Activated CD4-positive, alpha-beta T cell treated with anti-CD3 and anti-CD28 coated beads for 36 hours (primary cell): ENCODE measurements around the gene INPP5J. TPM values are rescaled to one million over a fixed set of nuclear protein-coding genes. Genes with fewer than 3 reads are reported as not detected.

Experiments used
- ATAC-seq: fragments of 200-7000 bp; cut with Tn5 transposase; one replicate; pipeline ENCODE4 v1.10.0; 2021; ENCODE audit warnings: mild to moderate bottlenecking, moderate library complexity
- CTCF ChIA-PET: fragments of 350-600 bp; sonication (Branson Sonifier 250); formaldehyde crosslinking; loops from one replicate; lab custom pipeline; 2021; ENCODE audit warnings: antibody characterized with exemption; lab: Charles Lee
- POLR2A ChIA-PET: fragments of 350-600 bp; sonication (Branson Sonifier 250); formaldehyde crosslinking; loops from one replicate; lab custom pipeline; 2021; ENCODE audit warnings: antibody characterized with exemption, inconsistent platforms; lab: Charles Lee
- DNase-seq: peaks from one replicate; pipeline ENCODE4 v3.0.0-alpha.2; 2020
- H3K27ac Mint-ChIP-seq: one replicate; pipeline ENCODE4 v1.8.0; 2021; ENCODE audit warnings: mixed read lengths
- H3K27me3 Mint-ChIP-seq: one replicate; pipeline ENCODE4 v1.8.0; 2021; ENCODE audit warnings: mixed read lengths
- H3K36me3 Mint-ChIP-seq: one replicate; pipeline ENCODE4 v1.8.0; 2021; ENCODE audit warnings: low read depth, mixed read lengths
- H3K4me1 Mint-ChIP-seq: one replicate; pipeline ENCODE4 v1.8.0; 2021; ENCODE audit warnings: mixed read lengths
- H3K4me3 Mint-ChIP-seq: one replicate; pipeline ENCODE4 v1.8.0; 2021; ENCODE audit warnings: mild to moderate bottlenecking, moderate library complexity, mixed read lengths
- H3K9me3 Mint-ChIP-seq: one replicate; pipeline ENCODE4 v1.8.0; 2021; ENCODE audit warnings: low read depth, mixed read lengths
- intact Hi-C, 2 experiments: fragments of 100-400 bp; cut with DNase I in 1 of 2; cut with micrococcal nuclease in 1 of 2; formaldehyde crosslinking; loops; one replicate each; pipeline versions ENCODE4 v1.14.2 to v1.15.1; 2022 to 2024; cut with DNase I, micrococcal nuclease
- total RNA-seq, 2 experiments: library from RNA; stranded (reverse); gene quantifications; one replicate each; pipeline ENCODE4 v1.2.3, GENCODE V29; 2021

The INPP5J gene
- total RNA-seq, 2 experiments from 2014 or later, result 0.11 to 0.23 TPM

DNA sequence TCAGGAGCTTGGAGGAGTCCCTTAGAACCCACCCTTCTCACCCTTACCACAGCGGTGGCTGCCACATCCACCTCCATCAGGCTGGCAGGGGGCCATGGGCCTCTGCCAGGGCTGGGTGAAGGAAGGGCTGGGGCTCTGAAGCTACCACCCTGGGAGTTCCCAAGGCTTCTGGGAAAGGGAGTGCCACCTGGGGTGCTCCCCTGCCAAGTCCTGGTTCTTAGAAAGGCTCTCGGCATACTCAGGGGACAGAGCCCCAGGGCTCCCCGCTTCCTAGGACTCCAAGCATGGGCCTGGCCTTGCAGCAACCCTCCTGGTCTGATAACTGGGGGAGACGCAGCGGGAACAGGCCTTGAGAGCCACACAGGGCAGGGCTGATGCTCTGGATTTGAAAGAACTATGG is 18.0 kb downstream of the INPP5J start:
- intact Hi-C loops, result no loop called here
- ATAC-seq (no peak), DNase-seq (no peak)
- H3K9me3 Mint-ChIP-seq, result peaks cover 7% of the 10 kb centered on the region
- H3K4me1 Mint-ChIP-seq, result peaks cover 8% of the 10 kb centered on the region
- no peak overlapping the region for H3K4me3 Mint-ChIP-seq
- no peak overlapping the region for H3K27ac Mint-ChIP-seq
- no peaks in the 10 kb centered on the region for H3K36me3 Mint-ChIP-seq
- POLR2A ChIA-PET, result no interaction called here
- CTCF ChIA-PET, result no interaction called here
- no peaks in the 10 kb centered on the region for H3K27me3 Mint-ChIP-seq

DNA sequence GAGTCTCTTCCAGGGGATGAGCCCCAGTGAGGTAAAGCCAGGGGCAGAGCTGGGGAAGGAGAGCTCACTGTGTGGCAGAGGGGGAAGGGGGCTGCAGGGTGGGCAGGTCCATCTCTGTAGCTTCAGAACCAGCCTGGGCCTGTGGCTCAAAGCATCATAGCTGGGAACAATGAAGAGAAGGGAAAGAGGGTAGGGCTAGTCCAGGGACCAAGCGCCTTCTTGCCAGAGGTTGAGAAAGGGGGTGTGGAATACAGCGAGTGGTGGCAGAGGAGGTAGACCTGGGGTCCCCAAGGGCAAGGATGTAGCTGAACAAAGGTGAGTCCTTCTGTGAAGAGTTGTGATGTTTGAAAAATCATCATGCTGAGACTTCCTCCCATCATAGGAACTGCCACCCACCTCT is 18.8 kb downstream of the INPP5J start:
- H3K4me3 Mint-ChIP-seq, result no peak overlapping the region
- no peak for DNase-seq
- intact Hi-C loops, result no loop called here
- CTCF ChIA-PET, result interaction anchor here (0.8 to 1.2 kb wide), 2 partner anchors 18 to 49 kb away, joined by 3 to 4 read pairs; partner anchors contain the start of gene RNF185
- no peaks in the 10 kb centered on the region for H3K27me3 Mint-ChIP-seq
- ATAC-seq, result no peak
- no peaks in the 10 kb centered on the region for H3K36me3 Mint-ChIP-seq
- peaks cover 8% of the 10 kb centered on the region for H3K4me1 Mint-ChIP-seq
- H3K9me3 Mint-ChIP-seq, result peaks cover 7% of the 10 kb centered on the region
- POLR2A ChIA-PET, result interaction anchor here (0.6 kb wide), 1 partner anchor 29 kb away, joined by 4 read pairs; no protein-coding TSS in a partner anchor
- no peak overlapping the region for H3K27ac Mint-ChIP-seq

DNA sequence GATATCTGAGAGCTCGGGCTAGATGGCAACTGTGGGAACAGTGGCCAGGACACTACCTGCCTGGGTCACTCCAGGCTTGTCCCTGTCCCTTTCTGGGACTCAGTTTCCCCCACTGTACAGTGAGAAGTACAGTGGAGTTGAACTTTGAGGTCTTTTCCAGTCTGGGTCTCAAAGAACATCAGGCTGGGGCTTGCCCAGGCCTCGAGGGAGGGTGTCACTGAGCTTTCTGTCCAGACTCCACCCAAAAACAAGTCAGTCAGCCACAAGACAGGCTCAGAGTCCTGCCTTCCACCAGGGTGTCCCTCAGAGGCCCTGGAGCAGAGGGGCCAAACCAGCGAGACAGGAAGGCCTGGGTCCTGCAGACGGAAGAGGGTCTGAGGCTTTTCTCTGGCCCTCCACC is 19.5 kb downstream of the INPP5J start:
- Mint-ChIP-seq H3K27me3 (no peaks in the 10 kb centered on the region), H3K9me3 (peaks cover 9% of the 10 kb centered on the region), H3K27ac (no peak overlapping the region), H3K36me3 (no peaks in the 10 kb centered on the region), H3K4me1 (peaks cover 8% of the 10 kb centered on the region), H3K4me3 (no peak overlapping the region)
- ATAC-seq, result no peak
- no peak for DNase-seq
- ChIA-PET CTCF (interaction anchor here (1.2 kb wide), 1 partner anchor 18 kb away, joined by 4 read pairs; the partner anchor contains the start of gene RNF185), POLR2A (no interaction called here)
- intact Hi-C loops, result no loop called here

DNA sequence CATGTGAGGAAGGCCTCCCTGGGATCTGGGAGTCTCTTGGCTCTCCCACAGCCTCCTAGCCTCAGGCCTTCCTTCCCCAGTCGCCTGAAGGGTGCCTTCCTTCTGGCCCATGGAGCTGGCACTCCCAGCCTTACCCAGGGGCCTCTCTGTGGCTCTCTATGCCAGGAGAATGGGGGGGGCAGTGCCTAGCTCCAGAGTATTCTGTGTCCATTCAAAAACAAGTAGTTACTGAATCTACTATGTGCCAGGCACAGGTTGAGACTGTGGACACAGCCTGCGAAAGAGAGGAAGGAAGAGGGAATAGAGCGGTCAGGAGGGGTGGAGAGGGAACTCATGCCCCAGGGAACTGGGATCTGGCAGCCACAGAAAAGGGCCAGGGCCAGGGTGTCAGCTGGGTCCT is 20.3 kb downstream of the INPP5J start:
- H3K4me3 Mint-ChIP-seq, result no peak overlapping the region
- no peaks in the 10 kb centered on the region for H3K27me3 Mint-ChIP-seq
- intact Hi-C loops, result no loop called here
- DNase-seq (no peak), ATAC-seq (no peak)
- no peaks in the 10 kb centered on the region for H3K36me3 Mint-ChIP-seq
- peaks cover 8% of the 10 kb centered on the region for H3K4me1 Mint-ChIP-seq
- ChIA-PET POLR2A (no interaction called here), CTCF (interaction anchor here (0.6 to 1.7 kb wide), 3 partner anchors 16 to 44 kb away, joined by 3 to 5 read pairs (median 4); partner anchors contain the start of gene RNF185)
- no peak overlapping the region for H3K27ac Mint-ChIP-seq
- H3K9me3 Mint-ChIP-seq, result peaks cover 13% of the 10 kb centered on the region

DNA sequence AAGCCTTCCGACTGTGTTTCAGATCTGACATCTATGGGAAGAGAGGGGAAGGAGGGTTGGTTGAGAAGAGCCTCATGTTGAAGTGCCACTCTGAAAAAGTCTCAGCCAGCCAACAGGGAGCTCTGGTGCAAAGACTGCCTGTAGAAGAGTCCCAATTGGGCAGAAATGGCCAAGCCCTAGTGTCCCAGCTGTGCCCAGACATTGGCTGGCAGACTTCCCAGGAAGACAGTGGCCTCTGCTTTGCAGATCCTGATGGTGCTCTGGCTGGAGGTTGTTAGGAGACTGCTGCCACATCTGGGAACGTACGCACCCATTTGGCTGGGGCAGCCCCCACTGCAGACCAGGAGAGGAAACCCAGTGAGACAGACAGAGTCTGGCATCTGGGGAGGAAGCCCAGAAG is 20.8 kb downstream of the INPP5J start:
- Mint-ChIP-seq H3K4me3 (no peak overlapping the region), H3K4me1 (peaks cover 8% of the 10 kb centered on the region), H3K27me3 (no peaks in the 10 kb centered on the region), H3K9me3 (peaks cover 13% of the 10 kb centered on the region), H3K36me3 (no peaks in the 10 kb centered on the region), H3K27ac (no peak overlapping the region)
- POLR2A ChIA-PET, result no interaction called here
- CTCF ChIA-PET, result interaction anchor here (1.0 to 1.7 kb wide), 3 partner anchors 16 to 45 kb away, joined by 4 to 5 read pairs (median 5); partner anchors contain the start of gene RNF185
- DNase-seq (no peak), ATAC-seq (no peak)
- intact Hi-C loops, result no loop called here

DNA sequence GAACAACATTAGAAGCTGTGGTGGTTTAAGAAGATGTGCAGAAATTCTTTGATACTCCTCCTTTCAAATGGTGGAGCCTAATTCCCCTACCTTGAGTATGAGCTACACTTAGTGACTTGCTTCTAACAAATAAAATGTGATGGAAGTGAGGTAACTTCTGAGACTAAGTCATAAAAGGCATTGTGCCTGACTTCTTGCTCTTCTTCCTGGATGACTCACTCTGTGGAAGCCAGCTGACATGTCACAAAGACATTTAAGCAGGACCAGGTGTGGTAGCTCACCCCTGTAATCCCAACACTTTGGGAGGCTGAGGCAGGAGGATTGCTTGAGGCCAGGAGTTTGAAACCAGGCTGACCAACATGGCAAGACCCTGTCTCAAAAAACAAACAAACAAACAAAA is 21.5 kb downstream of the INPP5J start:
- H3K27ac Mint-ChIP-seq, result no peak overlapping the region
- no peaks in the 10 kb centered on the region for H3K36me3 Mint-ChIP-seq
- peaks cover 8% of the 10 kb centered on the region for H3K4me1 Mint-ChIP-seq
- POLR2A ChIA-PET, result no interaction called here
- peaks cover 13% of the 10 kb centered on the region for H3K9me3 Mint-ChIP-seq
- intact Hi-C loops, result no loop called here
- DNase-seq (peak; percentile 18), ATAC-seq (peak; percentile 88)
- no peak overlapping the region for H3K4me3 Mint-ChIP-seq
- H3K27me3 Mint-ChIP-seq, result no peaks in the 10 kb centered on the region
- CTCF ChIA-PET, result interaction anchor here (0.6 to 1.7 kb wide), 4 partner anchors 15 to 138 kb away, joined by 4 to 5 read pairs (median 4); partner anchors contain the start of gene RNF185

DNA sequence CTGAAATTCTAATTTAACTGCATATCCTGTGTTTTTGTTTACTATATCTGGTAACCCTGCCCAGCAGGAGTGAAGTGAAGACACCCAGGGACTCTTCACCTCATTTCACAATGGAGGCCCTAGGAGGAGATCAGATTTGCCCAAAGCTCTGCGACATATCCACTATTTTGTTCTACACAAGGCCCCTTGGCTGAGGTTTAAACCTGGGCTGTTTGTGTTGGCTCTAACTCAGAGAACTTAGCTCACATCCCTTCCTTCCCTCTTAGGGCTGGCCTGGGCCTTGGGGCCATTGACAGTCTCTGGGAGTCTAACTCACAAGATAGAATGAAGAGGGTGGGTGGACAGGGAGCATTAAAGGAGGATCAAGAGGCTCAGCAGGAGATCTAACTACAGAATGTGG is 25.7 kb downstream of the INPP5J start:
- no peak overlapping the region for H3K4me3 Mint-ChIP-seq
- no peak overlapping the region for H3K27ac Mint-ChIP-seq
- H3K9me3 Mint-ChIP-seq, result peaks cover 13% of the 10 kb centered on the region
- DNase-seq (no peak), ATAC-seq (no peak)
- no peaks in the 10 kb centered on the region for H3K36me3 Mint-ChIP-seq
- POLR2A ChIA-PET, result no interaction called here
- H3K4me1 Mint-ChIP-seq, result peaks cover 8% of the 10 kb centered on the region
- CTCF ChIA-PET, result interaction anchor here (0.7 to 2.0 kb wide), 5 partner anchors 10 to 209 kb away, joined by 3 to 10 read pairs (median 4); partner anchors contain the start of genes RNF185 and SELENOM
- intact Hi-C loops, result loop anchor here (2.0 kb wide), 1 partner anchor 202 kb away; no protein-coding TSS in a partner anchor
- H3K27me3 Mint-ChIP-seq, result peaks cover 2% of the 10 kb centered on the region

DNA sequence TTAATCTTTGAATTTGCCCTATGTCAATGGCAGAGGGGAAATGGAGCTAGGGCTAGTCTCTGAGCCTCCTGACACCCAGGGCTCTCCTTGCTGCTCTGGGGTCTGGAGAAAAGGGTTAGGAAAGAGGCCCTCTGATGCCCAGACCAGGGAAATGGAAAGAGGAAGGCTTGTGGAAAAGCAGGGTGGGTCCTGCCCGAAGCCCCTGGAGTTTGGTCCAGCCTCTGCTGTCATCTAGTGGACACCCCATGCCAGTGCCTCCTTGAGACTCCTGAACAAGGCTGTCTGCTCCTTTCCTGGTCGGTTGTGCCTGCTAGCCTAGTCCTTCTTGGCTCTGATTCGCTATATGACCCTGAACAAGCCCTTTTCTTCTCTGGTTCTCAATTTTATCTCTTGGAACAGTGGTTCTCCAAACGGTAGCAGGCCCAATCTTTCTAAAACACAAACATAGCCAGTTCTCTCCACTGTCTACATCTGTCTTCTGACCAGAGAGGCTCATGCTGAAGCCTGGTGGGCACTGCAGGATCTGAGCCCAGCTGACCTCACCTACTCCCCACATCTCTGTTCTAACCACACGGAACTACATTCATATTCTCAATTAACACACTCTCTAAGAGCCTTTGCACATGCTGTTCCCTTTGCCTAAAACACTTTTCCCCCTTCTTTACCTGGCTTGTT is 26.3 kb downstream of the INPP5J start:
- H3K9me3 Mint-ChIP-seq, result peaks cover 13% of the 10 kb centered on the region
- DNase-seq (peak; percentile 64), ATAC-seq (peak; percentile 75)
- intact Hi-C loops, result loop anchor here (1.0 to 2.0 kb wide), 3 partner anchors 60 to 386 kb away; no protein-coding TSS in a partner anchor
- POLR2A ChIA-PET, result no interaction called here
- CTCF ChIA-PET, result interaction anchor here (0.7 to 2.0 kb wide), 4 partner anchors 10 to 210 kb away, joined by 3 to 10 read pairs (median 4); partner anchors contain the start of gene RNF185
- no peaks in the 10 kb centered on the region for H3K36me3 Mint-ChIP-seq
- no peak overlapping the region for H3K27ac Mint-ChIP-seq
- no peak overlapping the region for H3K4me3 Mint-ChIP-seq
- peaks cover 5% of the 10 kb centered on the region for H3K4me1 Mint-ChIP-seq
- H3K27me3 Mint-ChIP-seq, result peaks cover 2% of the 10 kb centered on the region

DNA sequence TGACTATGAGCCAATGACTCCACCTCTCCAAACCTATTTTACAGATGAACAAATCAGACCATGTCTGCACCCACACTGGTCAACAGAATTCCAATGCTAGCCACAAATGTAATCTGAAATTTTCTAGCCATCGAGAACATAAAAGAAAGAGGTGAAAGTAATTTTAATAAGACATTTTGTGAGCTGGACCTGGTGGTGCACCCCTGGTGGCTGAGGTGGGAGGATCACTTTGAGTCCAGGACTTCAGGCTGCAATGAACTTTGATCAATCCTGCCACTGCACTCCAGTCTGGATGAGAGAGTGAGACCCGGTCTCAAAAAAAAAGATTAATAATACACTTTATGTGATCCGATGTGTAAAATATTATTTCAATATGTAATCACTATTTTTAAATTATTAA is 27.8 kb downstream of the INPP5J start:
- Mint-ChIP-seq H3K9me3 (peaks cover 7% of the 10 kb centered on the region), H3K36me3 (no peaks in the 10 kb centered on the region), H3K27ac (no peak overlapping the region), H3K4me3 (no peak overlapping the region), H3K27me3 (peaks cover 2% of the 10 kb centered on the region), H3K4me1 (no peaks in the 10 kb centered on the region)
- POLR2A ChIA-PET, result no interaction called here
- ATAC-seq (no peak), DNase-seq (no peak)
- intact Hi-C loops, result no loop called here
- CTCF ChIA-PET, result interaction anchor here (1.0 kb wide), 1 partner anchor 9 kb away, joined by 4 read pairs; the partner anchor contains the start of gene RNF185

DNA sequence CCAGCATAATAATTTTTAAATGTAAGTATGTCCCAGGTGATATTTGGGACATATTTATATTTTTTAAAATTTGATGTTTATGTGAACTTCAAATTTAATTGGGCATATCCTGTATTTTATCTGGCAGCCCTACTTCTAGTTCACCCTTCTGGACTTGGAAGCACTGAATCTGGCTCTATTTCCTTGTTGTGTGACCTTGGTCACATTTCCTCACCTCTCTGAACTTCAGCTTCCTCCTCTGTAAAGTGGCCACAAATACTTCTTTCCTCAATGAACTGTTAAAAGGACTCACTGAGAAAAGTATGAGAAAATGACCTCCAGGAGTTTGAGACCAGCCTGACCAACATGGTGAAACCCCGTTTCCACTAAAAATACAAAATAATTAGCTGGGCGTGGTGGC is 29.1 kb downstream of the INPP5J start:
- no peaks in the 10 kb centered on the region for H3K4me1 Mint-ChIP-seq

DNA sequence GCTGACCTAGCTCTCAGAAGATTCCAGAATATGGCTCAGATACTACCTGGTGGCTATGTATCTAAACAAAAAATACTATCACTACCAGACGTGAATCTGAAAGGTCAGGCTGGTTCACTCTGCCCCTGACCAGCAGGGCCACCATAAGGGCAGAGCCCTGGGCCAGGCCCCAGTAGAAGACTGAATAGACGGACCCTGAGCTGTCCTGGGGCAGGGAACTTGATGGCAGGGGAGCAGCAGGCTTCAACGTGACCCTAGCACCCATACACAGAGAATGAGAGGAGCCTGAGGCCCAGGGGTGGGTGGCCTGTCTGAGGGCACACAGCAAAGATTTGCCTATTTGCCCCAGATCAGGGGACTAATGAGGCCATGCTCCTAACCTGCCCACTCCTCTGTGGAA is 30.6 kb downstream of the INPP5J start:
- H3K4me1 Mint-ChIP-seq, result no peaks in the 10 kb centered on the region
- DNase-seq (no peak), ATAC-seq (no peak)
- CTCF ChIA-PET, result interaction anchor here (1.1 to 1.2 kb wide), 2 partner anchors 20 to 21 kb away, joined by 3 to 4 read pairs; no protein-coding TSS in a partner anchor
- no peaks in the 10 kb centered on the region for H3K9me3 Mint-ChIP-seq
- no peak overlapping the region for H3K4me3 Mint-ChIP-seq
- no peak overlapping the region for H3K27ac Mint-ChIP-seq
- H3K27me3 Mint-ChIP-seq, result peaks cover 2% of the 10 kb centered on the region
- POLR2A ChIA-PET, result no interaction called here
- no peaks in the 10 kb centered on the region for H3K36me3 Mint-ChIP-seq
- intact Hi-C loops, result no loop called here

More for the DNA sequence above, 29.1 kb downstream of the INPP5J start:
- Mint-ChIP-seq H3K27ac (no peak overlapping the region), H3K9me3 (peaks cover 7% of the 10 kb centered on the region), H3K27me3 (peaks cover 2% of the 10 kb centered on the region), H3K36me3 (no peaks in the 10 kb centered on the region), H3K4me3 (no peak overlapping the region)
- intact Hi-C loops, result no loop called here
- ATAC-seq (no peak), DNase-seq (no peak)
- ChIA-PET CTCF (no interaction called here), POLR2A (no interaction called here)
